ENCODE results near the gene FAIM. TPM values are rescaled to one million over a fixed set of nuclear protein-coding genes. Genes with fewer than 3 reads are reported as not detected.

FAIM gene
- total RNA-seq, 1 experiment from 2014 or later: 11.0 TPM

DNA sequence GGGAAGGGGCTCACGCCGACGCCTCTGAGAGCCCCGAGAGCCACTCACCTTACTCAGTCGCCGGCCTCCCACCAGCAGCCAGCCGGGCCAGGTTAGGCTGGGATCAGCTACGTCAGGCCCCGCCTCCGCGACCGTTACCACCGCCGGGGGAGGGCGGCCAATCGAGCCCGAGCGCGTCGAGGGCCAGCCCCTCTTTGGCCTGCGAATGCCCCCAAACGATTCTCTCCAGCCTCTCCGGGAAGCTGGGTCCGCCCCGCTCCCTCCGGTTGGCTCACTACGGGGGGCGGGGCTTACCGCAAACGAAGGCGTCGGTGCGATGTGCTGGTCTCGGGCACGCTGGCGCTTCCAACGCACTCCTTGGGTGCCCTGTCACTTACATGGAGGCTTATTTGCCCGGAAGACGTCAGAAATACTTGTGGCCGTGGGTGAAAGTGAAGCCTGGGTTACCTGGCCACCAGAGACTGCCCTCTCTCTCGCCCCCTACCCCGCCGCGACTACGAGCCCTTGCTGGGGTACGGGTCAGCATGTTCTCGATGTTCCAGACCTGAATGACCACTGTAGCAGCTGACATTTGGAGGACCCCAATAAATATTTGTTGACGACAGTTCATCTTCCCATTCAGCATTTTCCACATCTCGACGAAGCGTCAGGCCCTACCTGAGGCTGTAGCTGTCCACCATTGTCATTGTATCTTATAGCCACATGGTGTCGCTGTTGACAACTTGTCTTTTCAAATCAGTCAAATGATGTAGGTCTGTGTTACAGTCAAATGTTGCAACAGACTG lies 14.2 kb upstream of the FAIM start, which contains the start of gene CEP70:
TSS of gene CEP70 (minus strand) at position 111 of the 785 bp plus-strand sequence. CDS start 21,333 bp downstream, outside the sequence.
- no peaks in the 10 kb centered on the region for H3K9me3 ChIP-seq (ENCODE audit: control insufficient read depth, low read depth, low read length)
- TF ChIP-seq CTCF (conservative IDR thresholded peaks at IDR 0.05): peak; percentile 95
- H2BK12ac ChIP-seq (ENCODE audit: insufficient read length, low read depth, low read length): no peak within 1 kb of the TSS
- Mint-ChIP-seq H3K27me3 (ENCODE audit: low read depth) (no peaks in the 10 kb centered on the region), H3K36me3 (ENCODE audit: insufficient read depth in 1 of 3, low read depth in 3 of 3) (peaks cover 0 to 8% (median 5%) of the 10 kb centered on the region in 3 experiments; a peak in 5 of 7 replicates), H3K27ac (peak within 1 kb of the TSS; percentile 79 to 97 (median 84)), H3K4me1 (peaks cover 23 to 28% of the 10 kb centered on the region in 2 experiments), H3K9me3 (peaks cover 7 to 9% of the 10 kb centered on the region in 2 experiments; a peak in 4 of 5 replicates), H3K4me3 (peak within 1 kb of the TSS; percentile 85 to 93)
- no peaks in the 10 kb centered on the region for H4K20me1 ChIP-seq (ENCODE audit: control insufficient read depth, insufficient read depth, insufficient read length)
- peak within 1 kb of the TSS; percentile 89 for H3K4me2 ChIP-seq (ENCODE audit: insufficient read depth, insufficient read length, low read length)
- peak within 1 kb of the TSS; percentile 71 for H3K18ac ChIP-seq (ENCODE audit: insufficient read length, low read depth, low read length)
- H3K9ac ChIP-seq (ENCODE audit: extremely low read depth, insufficient read length, low read length): peak within 1 kb of the TSS; percentile 53
- peak within 1 kb of the TSS; percentile 77; the same call in 1 of the 2 replicates for H3K14ac ChIP-seq (ENCODE audit: insufficient read depth, low read length)
- H3K27me3 ChIP-seq (ENCODE audit: insufficient read depth, low read length): no peaks in the 10 kb centered on the region
- H2BK5ac ChIP-seq (ENCODE audit: insufficient read length, low read length): no peak within 1 kb of the TSS
- H4K91ac ChIP-seq (ENCODE audit: insufficient read length, low read depth, low read length): no peak within 1 kb of the TSS
- no peak within 1 kb of the TSS for H2BK15ac ChIP-seq (ENCODE audit: low read depth, low read length)
- DNase-seq: peak; percentile 97
- no peak within 1 kb of the TSS for H3K23ac ChIP-seq (ENCODE audit: insufficient read length, low read depth, low read length)
- H4K8ac ChIP-seq (replicated peaks; ENCODE audit: insufficient read length, low read depth, low read length): no peak within 1 kb of the TSS
- peaks cover 7% of the 10 kb centered on the region for H3K23me2 ChIP-seq (ENCODE audit: insufficient read length, low read depth, low read length, poor library complexity, severe bottlenecking)
- no CpG with 5 or more reads among the region's 52 CpGs for WGBS (ENCODE audit: extremely low coverage, insufficient read length, low lambda C conversion rate)
- no peak within 1 kb of the TSS for H2AK5ac ChIP-seq (ENCODE audit: insufficient read length, low read length)
- H3K27ac ChIP-seq (ENCODE audit: insufficient read length, low read depth, low read length): peak within 1 kb of the TSS; percentile 17
- no peak within 1 kb of the TSS for H2BK120ac ChIP-seq (ENCODE audit: low read depth, low read length, poor library complexity, severe bottlenecking)
- H3K79me2 ChIP-seq (ENCODE audit: insufficient read depth, low read length): no peaks in the 10 kb centered on the region
- H3K56ac ChIP-seq (ENCODE audit: insufficient read length, low read depth, low read length): no peak within 1 kb of the TSS
- peak within 1 kb of the TSS; percentile 43 for H2AFZ ChIP-seq (ENCODE audit: low read length)
- H3K79me1 ChIP-seq (ENCODE audit: insufficient read depth, low read depth, low read length, poor library complexity, severe bottlenecking): no peaks in the 10 kb centered on the region
- no peaks in the 10 kb centered on the region for H3K4me1 ChIP-seq (ENCODE audit: insufficient read depth, low read length)
- no peak within 1 kb of the TSS for H2BK20ac ChIP-seq (ENCODE audit: low read depth, low read length, poor library complexity, severe bottlenecking)
- no peak within 1 kb of the TSS for H3K4ac ChIP-seq (ENCODE audit: low read depth, low read length)
- no peak within 1 kb of the TSS for H4K5ac ChIP-seq (ENCODE audit: insufficient read length, low read depth, low read length)
- no peak within 1 kb of the TSS for H3T11ph ChIP-seq (ENCODE audit: low read length)

Data from H9 (cell line).